Left lobe of liver (tissue), 2 donors: Measurements from ENCODE around the gene RNASE11. TPM values are rescaled to one million over a fixed set of nuclear protein-coding genes. Genes with fewer than 3 reads are reported as not detected.

Source experiments
- ATAC-seq: fragments of 200-7000 bp; cut with Tn5 transposase; one replicate; pipeline ENCODE4 v1.9.1; 2020; ENCODE audit warnings: mild to moderate bottlenecking, moderate library complexity
- DNase-seq: peaks from one replicate; pipeline ENCODE4 v3.0.0-alpha.2; 2020; ENCODE audit warnings: low spot score
- total RNA-seq: library from RNA; stranded (reverse); gene quantifications from one replicate; pipeline ENCODE4 v1.2.1, GENCODE V29; 2021
- donor health status: DM: no; HTN: no; CAD: no; lungs with moderate emphysema.
- donor health status: DM: no; HTN: yes; CAD: no.

Gene RNASE11
- total RNA-seq, 1 donor from 2014 or later, result not detected

GRCh38 chr14:20546877-20547276 is 40.9 kb downstream of the RNASE11 start:
- ATAC-seq (peak; percentile 52), DNase-seq (no peak)

GRCh38 chr14:20539906-20540305 is 47.9 kb downstream of the RNASE11 start:
- no peak for ATAC-seq
- DNase-seq, result no peak

Other genes with a start within 250 kb of the RNASE11 start
- gene PARP2, start 244.4 kb downstream of the RNASE11 start, total RNA-seq, result 8.9 TPM
- 14.9 TPM for gene TEP1, start 174.5 kb downstream of the RNASE11 start, total RNA-seq
- gene KLHL33, start 151.8 kb downstream of the RNASE11 start, total RNA-seq, result 0.20 TPM
- gene OSGEP, start 133.2 kb downstream of the RNASE11 start, total RNA-seq, result 11.5 TPM
- gene APEX1, start 132.8 kb downstream of the RNASE11 start, total RNA-seq, result 50.9 TPM
- 11.7 TPM for gene PIP4P1, start 126.6 kb downstream of the RNASE11 start, total RNA-seq
- 45.0 TPM for gene PNP, start 118.6 kb downstream of the RNASE11 start, total RNA-seq
- 0.91 TPM for gene RNASE10, start 82.5 kb downstream of the RNASE11 start, total RNA-seq
- gene RNASE9, start 27.0 kb downstream of the RNASE11 start, total RNA-seq, result not detected
- gene RNASE12, start 3.4 kb upstream of the RNASE11 start, total RNA-seq, result not detected
- gene OR6S1, start 53.7 kb upstream of the RNASE11 start, total RNA-seq, result not detected
- gene RNASE4, start 96.6 kb upstream of the RNASE11 start, total RNA-seq, result 152 TPM
- 685 TPM for gene ANG, start 100.8 kb upstream of the RNASE11 start, total RNA-seq
- not detected for gene EDDM3A, start 157.9 kb upstream of the RNASE11 start, total RNA-seq
- gene EDDM3B, start 180.4 kb upstream of the RNASE11 start, total RNA-seq, result not detected
- gene RNASE6, start 193.3 kb upstream of the RNASE11 start, total RNA-seq, result 1.6 TPM
- 21.4 TPM for gene RNASE1, start 214.8 kb upstream of the RNASE11 start, total RNA-seq